HT-29 (cell line): Measurements from ENCODE around the gene GABRD. TPM values are rescaled to one million over a fixed set of nuclear protein-coding genes. Genes with fewer than 3 reads are reported as not detected.
"Not testable (repeated sequence)": the region's sequence is repeated elsewhere in the genome, so short reads cannot be mapped to it uniquely, and the experiment has no call there.

Experiments used
- DNase-seq: peaks from one replicate; pipeline ENCODE4 v3.0.0-alpha.2; 2015; ENCODE audit warnings: low spot score
- total RNA-seq: library from RNA; depleted of rRNA; stranded (reverse); fragments of >200 nt; shearing (Covaris generic); gene quantifications from 2 replicates; pipeline ENCODE4 v1.2.3, GENCODE V29; 2014; rRNA removed

Gene GABRD
- not detected in 2 replicates for total RNA-seq

GRCh38 chr1:2019172-2019543 lies at the start of gene GABRD:
Gene GABRD, plus strand, starts transcription at chr1:2019345. Its CDS starts 79 bp downstream, at chr1:2019424.
- DNase-seq: no peak

- no peak for DNase-seq
Observed at GRCh38 chr1:1969505-1969900, 49.6 kb upstream of the GABRD start.

- no peak for DNase-seq
Observed at GRCh38 chr1:1969953-1970716, 49.0 kb upstream of the GABRD start.

- no peak for DNase-seq
Observed at GRCh38 chr1:1971017-1971416, 48.1 kb upstream of the GABRD start.

GRCh38 chr1:1971688-1972087 lies 47.5 kb upstream of the GABRD start:
- DNase-seq: no peak

GRCh38 chr1:1972976-1973715 lies 46.0 kb upstream of the GABRD start:
- DNase-seq: no peak

GRCh38 chr1:1973716-1974642 lies 45.2 kb upstream of the GABRD start:
- DNase-seq: no peak

GRCh38 chr1:1974834-1975233 lies 44.3 kb upstream of the GABRD start:
- no peak for DNase-seq

- no peak for DNase-seq
Observed at GRCh38 chr1:1975535-1975934, 43.6 kb upstream of the GABRD start.

- no peak for DNase-seq
Observed at GRCh38 chr1:1976031-1976430, 43.1 kb upstream of the GABRD start.

- DNase-seq: no peak
Observed at GRCh38 chr1:1978108-1978507, 41.0 kb upstream of the GABRD start.

GRCh38 chr1:1978690-1979481 lies 40.3 kb upstream of the GABRD start:
- DNase-seq: not testable (repeated sequence)

- DNase-seq: no peak
Observed at GRCh38 chr1:1979482-1980165, 39.5 kb upstream of the GABRD start.

GRCh38 chr1:1980467-1981141 lies 38.5 kb upstream of the GABRD start:
- no peak for DNase-seq

- no peak for DNase-seq
Observed at GRCh38 chr1:1981142-1981500, 38.0 kb upstream of the GABRD start.

- not testable (repeated sequence) for DNase-seq
Observed at GRCh38 chr1:1981631-1982327, 37.4 kb upstream of the GABRD start.

- DNase-seq: no peak
Observed at GRCh38 chr1:1982379-1983232, 36.5 kb upstream of the GABRD start.

GRCh38 chr1:1984560-1985070 lies 34.5 kb upstream of the GABRD start:
- DNase-seq: no peak
